ENCODE results near the gene ODAD4. TPM values are rescaled to one million over a fixed set of nuclear protein-coding genes. Genes with fewer than 3 reads are reported as not detected.

The ODAD4 gene
- total RNA-seq, 1 donor from 2014 or later = not detected

DNA sequence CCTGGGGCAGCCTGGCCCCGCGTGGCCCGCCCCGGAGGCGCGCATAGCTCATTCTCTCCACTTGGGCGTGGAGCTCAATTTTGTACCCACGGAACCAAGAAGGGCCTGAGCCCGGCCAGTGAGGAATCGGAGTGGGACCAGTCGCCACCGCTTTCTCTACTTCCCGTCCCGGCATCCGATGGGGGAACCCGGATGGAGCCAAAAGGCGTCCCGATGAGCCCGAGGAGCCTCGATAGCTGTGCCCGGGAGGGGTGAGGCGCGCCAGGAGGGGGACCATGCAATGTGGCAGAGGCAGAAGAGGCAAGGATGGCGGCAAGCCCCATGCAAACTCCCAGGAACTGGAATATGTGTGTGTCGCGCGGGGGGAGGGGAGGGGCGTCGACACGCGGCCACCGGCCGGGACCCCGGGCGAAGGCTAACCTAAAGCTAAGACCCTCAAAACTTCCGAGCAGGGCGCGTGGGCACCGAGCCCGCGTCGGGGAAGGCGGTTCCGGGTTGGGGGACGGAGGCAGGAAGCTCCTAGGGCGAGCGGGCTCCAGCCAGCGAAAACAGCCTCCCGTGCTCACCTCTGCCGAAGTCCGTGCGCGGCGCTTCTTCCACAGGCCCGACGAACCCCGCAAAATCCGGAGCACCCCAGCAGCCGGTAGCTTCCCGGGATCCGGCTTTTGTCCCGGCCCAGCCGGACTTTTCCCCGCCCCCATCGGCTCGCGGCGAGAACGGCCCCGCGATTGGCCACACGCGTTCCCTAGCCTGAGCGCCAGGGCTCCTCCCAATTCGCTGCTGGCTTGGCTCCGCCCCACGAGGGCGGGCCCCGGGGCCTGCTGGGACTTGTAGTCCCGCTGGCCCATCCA lies 11.9 kb upstream of the ODAD4 start, which contains the start of gene ACLY:
Gene ACLY (minus strand): TSS at position 638 of the 851 bp plus-strand sequence. CDS start 5,078 bp downstream, outside the sequence.
- Histone ChIP-seq H3K27ac (peak within 1 kb of the TSS; percentile 78 to 87), H3K4me3 (peak within 1 kb of the TSS; percentile 82 to 85), H3K36me3 (peaks cover 2% of the 10 kb centered on the region in 2 donors), H3K27me3 (no peaks in the 10 kb centered on the region), H3K9me3 (no peaks in the 10 kb centered on the region), H3K4me1 (peaks cover 2 to 22% of the 10 kb centered on the region in 2 donors)
- DNase-seq (ENCODE audit: low spot score in 2 of 2) = peak; percentile 91 to 98
- TF ChIP-seq, protein P1, sequence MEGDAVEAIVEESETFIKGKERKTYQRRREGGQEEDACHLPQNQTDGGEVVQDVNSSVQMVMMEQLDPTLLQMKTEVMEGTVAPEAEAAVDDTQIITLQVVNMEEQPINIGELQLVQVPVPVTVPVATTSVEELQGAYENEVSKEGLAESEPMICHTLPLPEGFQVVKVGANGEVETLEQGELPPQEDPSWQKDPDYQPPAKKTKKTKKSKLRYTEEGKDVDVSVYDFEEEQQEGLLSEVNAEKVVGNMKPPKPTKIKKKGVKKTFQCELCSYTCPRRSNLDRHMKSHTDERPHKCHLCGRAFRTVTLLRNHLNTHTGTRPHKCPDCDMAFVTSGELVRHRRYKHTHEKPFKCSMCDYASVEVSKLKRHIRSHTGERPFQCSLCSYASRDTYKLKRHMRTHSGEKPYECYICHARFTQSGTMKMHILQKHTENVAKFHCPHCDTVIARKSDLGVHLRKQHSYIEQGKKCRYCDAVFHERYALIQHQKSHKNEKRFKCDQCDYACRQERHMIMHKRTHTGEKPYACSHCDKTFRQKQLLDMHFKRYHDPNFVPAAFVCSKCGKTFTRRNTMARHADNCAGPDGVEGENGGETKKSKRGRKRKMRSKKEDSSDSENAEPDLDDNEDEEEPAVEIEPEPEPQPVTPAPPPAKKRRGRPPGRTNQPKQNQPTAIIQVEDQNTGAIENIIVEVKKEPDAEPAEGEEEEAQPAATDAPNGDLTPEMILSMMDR (IDR thresholded peaks at IDR 0.05) = no peak
- intact Hi-C loops (cut with DNase I) = loop anchor here (1.0 to 2.0 kb wide), 4 partner anchors 12 to 1966 kb away; partner anchors contain the start of genes CNP and ODAD4

DNA sequence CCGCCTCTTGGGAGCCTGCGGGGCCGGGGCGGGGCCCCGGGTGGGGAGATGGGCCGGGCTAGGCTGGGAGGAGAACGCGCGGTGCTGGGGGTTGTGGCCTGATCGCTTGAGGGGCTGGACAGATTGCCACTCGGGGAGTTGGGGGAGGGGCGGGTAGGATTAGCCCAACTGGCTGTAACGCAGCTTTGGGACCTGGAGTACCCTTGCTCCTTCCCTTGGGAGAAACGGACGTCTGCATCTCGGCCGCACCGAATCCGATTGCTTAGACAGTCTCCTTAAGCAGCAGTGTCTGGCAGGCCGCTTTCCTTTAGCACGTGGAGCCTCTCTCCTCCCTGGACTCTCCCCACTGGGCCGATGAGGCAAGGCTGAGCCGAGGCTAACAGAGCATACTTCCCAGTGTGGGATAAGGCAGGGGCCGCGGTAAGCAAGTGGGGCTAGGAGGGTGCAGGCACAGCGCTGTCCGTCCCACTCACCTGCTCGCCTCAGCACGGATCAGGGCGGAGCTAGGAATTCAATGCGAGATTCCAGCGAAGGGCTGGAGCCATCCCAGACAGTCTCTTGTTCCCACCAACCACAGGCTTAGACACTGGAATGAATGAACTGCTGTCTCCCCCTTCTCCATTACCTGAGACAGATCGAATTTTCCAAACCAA lies 11.1 kb upstream of the ODAD4 start:
- no peaks in the 10 kb centered on the region for H3K27me3 ChIP-seq
- H3K4me3 ChIP-seq = peak overlapping the region; percentile 82 to 85
- intact Hi-C loops (cut with DNase I) = loop anchor here (1.0 to 2.0 kb wide), 4 partner anchors 11 to 1966 kb away; partner anchors contain the start of genes CNP and ODAD4
- TF ChIP-seq, protein P1 (IDR thresholded peaks at IDR 0.05) = no peak
- peaks cover 2 to 22% of the 10 kb centered on the region in 2 donors for H3K4me1 ChIP-seq
- DNase-seq (ENCODE audit: low spot score in 2 of 2) = peak in 1 of 2 donors; percentile 12
- no peaks in the 10 kb centered on the region for H3K9me3 ChIP-seq
- H3K36me3 ChIP-seq = no peaks in the 10 kb centered on the region
- H3K27ac ChIP-seq = peak overlapping the region; percentile 52 to 78

DNA sequence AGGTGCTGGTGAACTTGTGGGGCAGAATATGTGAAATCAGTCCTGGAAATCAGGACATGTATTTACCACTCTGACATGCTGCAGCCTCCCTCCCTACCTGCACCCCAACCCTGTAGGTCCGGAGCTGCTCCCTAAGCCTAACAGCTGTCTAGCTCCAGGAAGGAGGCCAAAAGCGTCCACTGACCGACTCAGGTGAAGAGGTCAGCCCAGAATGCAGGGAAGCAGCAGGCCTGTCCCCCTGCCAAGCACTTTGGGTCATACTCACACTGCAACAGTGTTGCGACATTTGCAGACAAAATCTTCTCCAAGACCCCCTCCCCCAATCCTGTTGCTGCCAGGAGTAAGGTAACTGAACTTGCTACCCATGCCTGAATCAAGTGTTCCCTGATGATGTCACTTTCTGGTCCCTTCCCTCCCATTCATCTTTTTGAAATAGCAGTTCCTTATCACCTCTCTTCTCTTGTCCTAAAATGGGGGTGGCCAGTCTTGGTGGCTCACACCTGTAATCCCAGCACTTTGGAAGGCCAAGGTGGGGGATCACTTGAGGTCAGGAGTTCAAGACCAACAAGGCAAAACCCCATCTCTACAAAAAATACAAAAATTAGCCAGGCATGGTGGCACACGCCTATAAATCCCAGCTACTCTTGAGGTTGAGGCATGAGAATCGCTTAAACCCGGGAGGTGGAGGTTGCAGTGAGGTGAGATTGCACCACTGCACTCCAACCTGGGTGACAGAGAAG lies 10.4 kb upstream of the ODAD4 start:
- intact Hi-C loops (cut with DNase I) = loop anchor here (1.0 to 2.0 kb wide), 4 partner anchors 10 to 1967 kb away; partner anchors contain the start of genes CNP and ODAD4
- no peak overlapping the region for H3K27ac ChIP-seq
- DNase-seq (ENCODE audit: low spot score in 2 of 2) = no peak

DNA sequence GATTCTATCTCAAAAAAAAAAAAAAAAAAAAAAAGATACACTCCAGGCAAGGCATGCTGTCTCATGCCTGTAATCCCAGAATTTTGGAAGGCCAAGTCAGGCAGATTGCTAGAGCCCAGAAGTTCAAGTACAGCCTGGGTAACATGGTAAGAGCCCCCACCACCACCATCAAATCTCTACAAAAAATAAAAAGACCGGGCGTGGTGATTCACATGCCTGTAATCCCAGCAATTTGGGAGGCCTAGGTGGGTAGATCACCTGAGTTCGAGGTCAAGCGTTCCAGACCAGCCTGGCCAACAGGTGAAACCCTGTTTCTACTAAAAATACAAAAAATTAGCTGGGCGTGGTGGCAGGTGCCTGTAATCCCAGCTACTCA lies 9.8 kb upstream of the ODAD4 start:
- Histone ChIP-seq H3K27ac (no peak overlapping the region), H3K36me3 (no peaks in the 10 kb centered on the region), H3K9me3 (no peaks in the 10 kb centered on the region), H3K4me1 (peaks cover 2 to 22% of the 10 kb centered on the region in 2 donors), H3K27me3 (no peaks in the 10 kb centered on the region), H3K4me3 (no peak overlapping the region)
- intact Hi-C loops (cut with DNase I) = no loop called here
- DNase-seq (ENCODE audit: low spot score in 2 of 2) = no peak
- TF ChIP-seq, protein P1 (IDR thresholded peaks at IDR 0.05) = no peak

More for the DNA sequence above, 10.4 kb upstream of the ODAD4 start:
- H3K4me3 ChIP-seq = peak overlapping the region in 1 of 2 donors; percentile 82
- peaks cover 2 to 22% of the 10 kb centered on the region in 2 donors for H3K4me1 ChIP-seq
- TF ChIP-seq, protein P1 (IDR thresholded peaks at IDR 0.05) = no peak
- no peaks in the 10 kb centered on the region for H3K27me3 ChIP-seq
- H3K36me3 ChIP-seq = no peaks in the 10 kb centered on the region
- no peaks in the 10 kb centered on the region for H3K9me3 ChIP-seq

DNA sequence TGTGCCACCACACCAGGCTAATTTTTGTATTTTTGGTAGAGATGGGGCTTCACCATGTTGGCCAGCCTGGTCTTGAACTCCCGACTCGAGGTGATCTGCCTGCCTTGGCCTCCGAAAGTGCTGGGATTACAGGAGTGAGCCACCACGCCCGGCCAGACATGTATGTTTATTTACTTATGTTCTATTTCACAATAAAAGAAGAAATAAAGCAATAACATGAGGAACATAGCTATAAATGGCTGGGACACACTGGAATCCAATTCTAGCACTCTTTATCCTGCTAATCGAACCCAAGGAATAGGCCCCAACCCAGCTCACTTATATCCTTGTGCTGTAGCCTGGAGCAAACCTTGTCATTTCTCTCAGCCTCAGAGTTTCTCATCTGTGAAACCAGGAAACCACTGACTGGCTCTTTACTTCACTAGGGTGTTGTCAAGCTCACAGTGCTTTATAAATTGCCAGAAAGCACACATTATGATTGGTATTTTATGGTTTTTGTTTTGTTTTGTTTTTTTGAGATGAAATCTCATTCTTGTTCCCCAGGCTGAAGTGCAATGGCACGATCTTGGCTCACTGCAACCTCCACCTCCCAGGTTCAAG lies 4.3 kb upstream of the ODAD4 start:
- TF ChIP-seq, protein P1 (IDR thresholded peaks at IDR 0.05) = no peak
- Histone ChIP-seq H3K4me1 (peaks cover 0 to 11% of the 10 kb centered on the region in 2 donors), H3K36me3 (no peaks in the 10 kb centered on the region), H3K27me3 (no peaks in the 10 kb centered on the region), H3K9me3 (no peaks in the 10 kb centered on the region), H3K4me3 (no peak overlapping the region), H3K27ac (no peak overlapping the region)
- DNase-seq (ENCODE audit: low spot score in 2 of 2) = no peak
- intact Hi-C loops (cut with DNase I) = no loop called here

All from ascending aorta (tissue), 2 donors.